Stimulated activated CD8-positive, alpha-beta memory T cell treated with anti-CD3 and anti-CD28 coated beads, Interleukin-15, amount 100 ng/mL, for 24 hours (primary cell): ENCODE data around the gene SOS2.

Experiments
- DNase-seq: peaks from one replicate; pipeline ENCODE4 v3.0.0-alpha.2; 2020; ENCODE audit warnings: low read depth

The SOS2 gene

GRCh38 chr14:50231475-50232275, at the start of gene SOS2:
Gene SOS2 (minus strand): TSS chr14:50231578. CDS start chr14:50231283, 295 bp downstream.
- peak; percentile 53 for DNase-seq

- no peak for DNase-seq
Observed at GRCh38 chr14:50272498-50272897, 41.1 kb upstream of the SOS2 start.

- no peak for DNase-seq
Observed at GRCh38 chr14:50270932-50271331, 39.6 kb upstream of the SOS2 start.

- no peak for DNase-seq
Observed at GRCh38 chr14:50265029-50265428, 33.7 kb upstream of the SOS2 start.

GRCh38 chr14:50263321-50263720, 31.9 kb upstream of the SOS2 start:
- DNase-seq: no peak

- no peak for DNase-seq
Observed at GRCh38 chr14:50262865-50263264, 31.5 kb upstream of the SOS2 start.

GRCh38 chr14:50260511-50260910, 29.1 kb upstream of the SOS2 start:
- no peak for DNase-seq

- DNase-seq: no peak
Observed at GRCh38 chr14:50260072-50260471, 28.7 kb upstream of the SOS2 start.

- no peak for DNase-seq
Observed at GRCh38 chr14:50257732-50258131, 26.4 kb upstream of the SOS2 start.

- no peak for DNase-seq
Observed at GRCh38 chr14:50254248-50254647, 22.9 kb upstream of the SOS2 start.

- DNase-seq: no peak
Observed at GRCh38 chr14:50249136-50249775, 17.9 kb upstream of the SOS2 start.

GRCh38 chr14:50247245-50247644, 15.9 kb upstream of the SOS2 start:
- no peak for DNase-seq

GRCh38 chr14:50242566-50243310, 11.4 kb upstream of the SOS2 start:
- no peak for DNase-seq

- no peak for DNase-seq
Observed at GRCh38 chr14:50242096-50242495, 10.7 kb upstream of the SOS2 start.

- no peak for DNase-seq
Observed at GRCh38 chr14:50237427-50237826, 6.0 kb upstream of the SOS2 start.

GRCh38 chr14:50233951-50234250, 2.5 kb upstream of the SOS2 start:
- DNase-seq: no peak

- DNase-seq: no peak
Observed at GRCh38 chr14:50233166-50233950, 2.0 kb upstream of the SOS2 start.

- no peak for DNase-seq
Observed at GRCh38 chr14:50232276-50232642, 881 bp upstream of the SOS2 start.

GRCh38 chr14:50230701-50231474, 490 bp downstream of the SOS2 start:
- peak; percentile 6 for DNase-seq

- no peak for DNase-seq
Observed at GRCh38 chr14:50230401-50230700, 1.0 kb downstream of the SOS2 start.

- DNase-seq: no peak
Observed at GRCh38 chr14:50229681-50230080, 1.7 kb downstream of the SOS2 start.

- no peak for DNase-seq
Observed at GRCh38 chr14:50228313-50228712, 3.1 kb downstream of the SOS2 start.
